Smooth muscle cell (in vitro differentiated cells): ENCODE measurements around the gene SP140. TPM values are rescaled to one million over a fixed set of nuclear protein-coding genes. Genes with fewer than 3 reads are reported as not detected.
"Not testable (repeated sequence)": the region's sequence is repeated elsewhere in the genome, so short reads cannot be mapped to it uniquely, and the experiment has no call there.

Experiments
- DNase-seq: peaks from one replicate; lab custom pipeline; 2025; ENCODE audit not compliant: unreplicated experiment; lab: John Stamatoyannopoulos, UW
- H2AFZ ChIP-seq: fragments of 200-600 bp; sonication (generic); 2 replicates; pipeline ENCODE4 v1.6.0; 2016; ENCODE audit warnings: antibody characterized with exemption, low read depth, mild to moderate bottlenecking
- H3F3A ChIP-seq: fragments of 200-600 bp; sonication (generic); 2 replicates; pipeline ENCODE4 v1.6.0; 2017; ENCODE audit warnings: antibody characterized with exemption, low read depth
- H3K27ac ChIP-seq: fragments of 200-600 bp; sonication (generic); 2 replicates; pipeline ENCODE4 v1.5.1; 2016; ENCODE audit warnings: low read depth, mild to moderate bottlenecking
- H3K27me3 ChIP-seq: fragments of 200-600 bp; sonication (generic); 2 replicates; pipeline ENCODE4 v1.6.1; 2016; ENCODE audit warnings: low read depth, mild to moderate bottlenecking
- H3K36me3 ChIP-seq: fragments of 200-600 bp; sonication (generic); 2 replicates; pipeline ENCODE4 v1.5.1; 2016; ENCODE audit warnings: low read depth
- H3K4me1 ChIP-seq: fragments of 200-600 bp; sonication (generic); 2 replicates; pipeline ENCODE4 v1.5.1; 2016; ENCODE audit warnings: low read depth
- H3K4me2 ChIP-seq: fragments of 200-600 bp; sonication (generic); 2 replicates; pipeline ENCODE4 v1.6.0; 2016; ENCODE audit warnings: mild to moderate bottlenecking
- H3K4me3 ChIP-seq: fragments of 200-600 bp; sonication (generic); 2 replicates; pipeline ENCODE4 v1.5.1; 2016; ENCODE audit warnings: mild to moderate bottlenecking
- H3K79me2 ChIP-seq: fragments of 200-600 bp; sonication (generic); 2 replicates; pipeline ENCODE4 v1.6.0; 2016; ENCODE audit warnings: low read depth, mild to moderate bottlenecking
- H3K9ac ChIP-seq: fragments of 200-600 bp; sonication (generic); 2 replicates; pipeline ENCODE4 v1.6.0; 2016; ENCODE audit warnings: low read depth
- H3K9me3 ChIP-seq: fragments of 200-600 bp; sonication (generic); replicated peaks from 2 replicates; pipeline ENCODE4 v1.5.1; 2016; ENCODE audit warnings: low read depth
- H4K20me1 ChIP-seq: fragments of 200-600 bp; sonication (generic); 2 replicates; pipeline ENCODE4 v1.6.0; 2016; ENCODE audit warnings: low read depth
- WGBS: methylation state at CpG from one replicate; pipeline ENCODE4 v1.1.7; 2016; ENCODE audit warnings: low lambda C conversion rate; 5-methylcytosine and 5-hydroxymethylcytosine counted together
- polyA plus RNA-seq: library from polyadenylated mRNA; unstranded; fragments of >200 nt; fragmentation: Nextera tagmentation; extraction: Ambion mirVana; gene quantifications from 2 replicates; pipeline ENCODE4 v1.2.1, GENCODE V29; 2016
- total RNA-seq: library from RNA; depleted of rRNA; stranded (reverse); fragments of >200 nt; gene quantifications from 2 replicates; pipeline ENCODE4 v1.2.3, GENCODE V29; 2014
- TF ChIP-seq, protein P1 (sequence below): fragments of 200-600 bp; sonication (generic); IDR thresholded peaks from 2 replicates; pipeline ENCODE4 v1.5.1; 2017; ENCODE audit warnings: borderline replicate concordance, mild to moderate bottlenecking, antibody characterized with exemption; ENCODE audit not compliant: insufficient read depth, poor library complexity, severe bottlenecking

SP140 gene
- total and polyA plus RNA-seq, 2 experiments from 2014 or later: 0.04 TPM; not detected in 1

GRCh38 chr2:230307485-230307884 is 81.9 kb downstream of the SP140 start:
- Histone ChIP-seq H4K20me1 (no peaks in the 10 kb centered on the region), H3K9me3 (no peaks in the 10 kb centered on the region), H3K4me3 (no peak overlapping the region), H3K4me1 (peaks cover under 1% of the 10 kb centered on the region), H2AFZ (no peak overlapping the region), H3K4me2 (no peak overlapping the region), H3K79me2 (no peaks in the 10 kb centered on the region), H3K27ac (no peak overlapping the region), H3K9ac (no peak overlapping the region), H3K27me3 (no peaks in the 10 kb centered on the region), H3F3A (no peaks in the 10 kb centered on the region), H3K36me3 (no peaks in the 10 kb centered on the region)
- TF ChIP-seq, protein P1, sequence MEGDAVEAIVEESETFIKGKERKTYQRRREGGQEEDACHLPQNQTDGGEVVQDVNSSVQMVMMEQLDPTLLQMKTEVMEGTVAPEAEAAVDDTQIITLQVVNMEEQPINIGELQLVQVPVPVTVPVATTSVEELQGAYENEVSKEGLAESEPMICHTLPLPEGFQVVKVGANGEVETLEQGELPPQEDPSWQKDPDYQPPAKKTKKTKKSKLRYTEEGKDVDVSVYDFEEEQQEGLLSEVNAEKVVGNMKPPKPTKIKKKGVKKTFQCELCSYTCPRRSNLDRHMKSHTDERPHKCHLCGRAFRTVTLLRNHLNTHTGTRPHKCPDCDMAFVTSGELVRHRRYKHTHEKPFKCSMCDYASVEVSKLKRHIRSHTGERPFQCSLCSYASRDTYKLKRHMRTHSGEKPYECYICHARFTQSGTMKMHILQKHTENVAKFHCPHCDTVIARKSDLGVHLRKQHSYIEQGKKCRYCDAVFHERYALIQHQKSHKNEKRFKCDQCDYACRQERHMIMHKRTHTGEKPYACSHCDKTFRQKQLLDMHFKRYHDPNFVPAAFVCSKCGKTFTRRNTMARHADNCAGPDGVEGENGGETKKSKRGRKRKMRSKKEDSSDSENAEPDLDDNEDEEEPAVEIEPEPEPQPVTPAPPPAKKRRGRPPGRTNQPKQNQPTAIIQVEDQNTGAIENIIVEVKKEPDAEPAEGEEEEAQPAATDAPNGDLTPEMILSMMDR: no peak
- 94% methylated on average over 2 of the region's 2 CpGs for WGBS
- DNase-seq: no peak

GRCh38 chr2:230308402-230309000 is 83.0 kb downstream of the SP140 start:
- H3K9me3 ChIP-seq: no peaks in the 10 kb centered on the region
- H3K79me2 ChIP-seq: no peaks in the 10 kb centered on the region
- no peak overlapping the region for H3K9ac ChIP-seq
- no peak overlapping the region for H2AFZ ChIP-seq
- no peak overlapping the region for H3K4me3 ChIP-seq
- TF ChIP-seq, protein P1: no peak
- no peak for DNase-seq
- no peaks in the 10 kb centered on the region for H3F3A ChIP-seq
- H3K27ac ChIP-seq: no peak overlapping the region
- whole genome bisulfite sequencing: 95% methylated on average over 12 of the region's 12 CpGs
- H3K4me2 ChIP-seq: no peak overlapping the region
- no peaks in the 10 kb centered on the region for H3K27me3 ChIP-seq
- peaks cover 4% of the 10 kb centered on the region for H3K4me1 ChIP-seq
- no peaks in the 10 kb centered on the region for H3K36me3 ChIP-seq
- no peaks in the 10 kb centered on the region for H4K20me1 ChIP-seq

DNA sequence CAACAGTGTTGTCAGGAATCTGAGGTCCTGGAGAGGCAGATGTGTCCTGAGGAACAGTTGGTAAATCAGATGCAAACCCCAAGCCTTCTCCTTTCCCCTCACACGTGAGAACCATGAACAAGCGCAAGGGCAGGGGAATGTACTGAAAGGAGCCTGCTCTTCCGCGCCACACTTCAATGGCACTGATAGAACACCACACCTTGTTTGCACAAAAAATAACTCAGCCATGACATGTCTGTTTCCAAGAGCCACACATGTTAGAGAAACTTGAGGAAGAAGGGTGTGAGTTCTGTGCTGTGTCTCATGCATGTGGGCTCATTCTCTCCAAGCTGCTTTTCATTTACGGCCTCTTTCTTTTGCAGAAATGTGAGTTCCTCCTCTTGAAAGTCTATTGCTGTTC is 85.3 kb downstream of the SP140 start:
- not testable (repeated sequence) for H3K4me3 ChIP-seq, H3K36me3 ChIP-seq, H3K4me1 ChIP-seq, H3K9ac ChIP-seq, H3K27ac ChIP-seq, H3K9me3 ChIP-seq, DNase-seq, H3K4me2 ChIP-seq, H3K79me2 ChIP-seq, H2AFZ ChIP-seq, H4K20me1 ChIP-seq, H3K27me3 ChIP-seq, H3F3A ChIP-seq
- 83% methylated on average over 1 of the region's 5 CpGs for WGBS

DNA sequence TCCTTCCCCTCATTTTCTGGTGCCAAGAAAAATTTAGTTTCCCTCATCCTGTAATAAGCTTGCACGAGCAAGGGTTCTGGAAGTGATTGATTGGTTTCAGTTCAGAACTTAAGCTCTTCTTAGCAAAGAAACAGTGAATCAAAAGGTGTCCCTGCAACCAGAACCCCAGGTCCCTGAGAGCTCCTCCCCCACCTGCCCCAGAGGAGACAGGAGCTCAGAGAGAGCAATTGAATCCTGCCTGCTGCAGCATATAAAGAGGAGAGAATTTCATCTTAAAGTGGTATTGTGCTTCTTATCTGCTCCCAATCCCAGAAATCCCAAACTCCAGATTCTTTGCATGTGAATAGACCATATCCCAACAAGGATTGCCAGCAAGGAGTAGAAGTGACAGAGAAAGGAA is 86.1 kb downstream of the SP140 start:
- H3K4me1 ChIP-seq, H4K20me1 ChIP-seq, H3K4me2 ChIP-seq, H3K36me3 ChIP-seq, H3K9me3 ChIP-seq, H3K27ac ChIP-seq, DNase-seq, H3K27me3 ChIP-seq, H2AFZ ChIP-seq, H3F3A ChIP-seq, H3K9ac ChIP-seq, H3K79me2 ChIP-seq, H3K4me3 ChIP-seq: not testable (repeated sequence)
- 68% methylated on average over 1 of the region's 1 CpG for WGBS

DNA sequence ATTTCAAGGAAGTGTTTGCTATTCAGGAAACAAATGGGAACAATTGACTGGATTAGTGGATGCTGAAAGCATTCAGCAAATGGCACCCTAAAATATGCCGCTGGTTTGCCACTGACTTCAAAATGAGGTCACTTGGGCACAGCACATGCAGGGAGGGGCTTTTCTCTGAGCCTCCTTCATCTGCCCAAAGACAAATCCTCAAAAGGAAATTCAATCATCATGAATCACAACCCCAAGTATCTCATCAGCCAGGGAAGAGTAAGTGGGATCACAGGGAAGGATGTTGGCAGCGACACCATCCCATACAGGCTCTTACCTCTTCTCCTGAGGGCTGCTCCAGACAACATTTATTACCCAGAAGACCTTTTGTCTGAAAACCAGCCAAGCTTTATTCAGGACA is 87.1 kb downstream of the SP140 start:
- Histone ChIP-seq H3K9me3 (no peaks in the 10 kb centered on the region), H3K27me3 (no peaks in the 10 kb centered on the region), H3K9ac (no peak overlapping the region), H3K36me3 (no peaks in the 10 kb centered on the region), H3F3A (no peaks in the 10 kb centered on the region), H4K20me1 (no peaks in the 10 kb centered on the region), H3K27ac (no peak overlapping the region), H2AFZ (no peak overlapping the region), H3K4me3 (no peak overlapping the region), H3K4me2 (no peak overlapping the region), H3K4me1 (peaks cover 4% of the 10 kb centered on the region), H3K79me2 (no peaks in the 10 kb centered on the region)
- TF ChIP-seq, protein P1: no peak
- no peak for DNase-seq
- WGBS: 84% methylated on average over 2 of the region's 2 CpGs
